Endothelial cell of umbilical vein (primary cell): ENCODE results near the gene SLC6A7. TPM values are rescaled to one million over a fixed set of nuclear protein-coding genes. Genes with fewer than 3 reads are reported as not detected.

Source experiments
- BruUV-seq: library from RNA; stranded (reverse); fragments of 400-500 nt; replicated peaks from 2 replicates; lab custom pipeline; 2021; lab: Mats Ljungman, UMichigan
- CTCF ChIA-PET: fragments of 300-600, 350-600 bp; sonication (Branson Sonifier 250); formaldehyde crosslinking; loops from one replicate; lab custom pipeline; 2021; ENCODE audit warnings: antibody characterized with exemption, inconsistent platforms; lab: Charles Lee
- POLR2A ChIA-PET: fragments of 300-600, 350-600 bp; sonication (Branson Sonifier 250); formaldehyde crosslinking; loops from one replicate; lab custom pipeline; 2021; ENCODE audit warnings: antibody characterized with exemption, inconsistent platforms; lab: Charles Lee
- DNase-seq: peaks from one replicate; pipeline ENCODE4 v3.0.0-alpha.2; 2011; ENCODE audit warnings: low read depth, low spot score
- FAIRE-seq: peaks from 2 replicates; lab custom pipeline; 2011; peaks lifted over from hg19 to GRCh38; lab: Jason Lieb, UNC
- H2AFZ ChIP-seq: 2 replicates; pipeline ENCODE4 v1.6.0; 2012; ENCODE audit warnings: low read depth, low read length, control low read depth, inconsistent platforms
- H3K27ac ChIP-seq: 2 replicates; pipeline ENCODE4 v1.5.1; 2011; ENCODE audit warnings: low read depth, mild to moderate bottlenecking, control low read depth, low read length, moderate library complexity; ENCODE audit not compliant: insufficient read depth
- H3K27me3 ChIP-seq, 2 experiments: 2 replicates each; pipeline versions ENCODE4 v1.6.0 to v1.6.1; 2011; ENCODE audit warnings: low read length in 2 of 2, mixed read lengths in 1 of 2; ENCODE audit not compliant: control insufficient read depth in 2 of 2, insufficient read depth in 2 of 2
- H3K36me3 ChIP-seq, 2 experiments: 2 replicates in 1 of 2; 3 replicates in 1 of 2; pipeline ENCODE4 v1.5.1; 2011; ENCODE audit warnings: low read length in 2 of 2, mild to moderate bottlenecking in 1 of 2, moderate library complexity in 1 of 2; ENCODE audit not compliant: control insufficient read depth in 2 of 2, insufficient read depth in 2 of 2; ENCODE audit errors: extremely low read depth in 1 of 2
- H3K4me1 ChIP-seq: 3 replicates; pipeline ENCODE4 v1.5.1; 2011; ENCODE audit warnings: mild to moderate bottlenecking, low read length; ENCODE audit not compliant: control insufficient read depth, insufficient read depth; ENCODE audit errors: extremely low read depth
- H3K4me2 ChIP-seq: 2 replicates; pipeline ENCODE4 v1.6.1; 2011; ENCODE audit warnings: low read length, control low read depth, mixed read lengths; ENCODE audit not compliant: insufficient read depth
- H3K4me3 ChIP-seq, 3 experiments: fragments of 200-600 bp in 1 of 3; sonication (generic), shearing (Covaris generic) in 1 of 3; replicated peaks in 1 of 3; 2 replicates each; pipeline ENCODE4 v1.5.1; 2011 to 2016; ENCODE audit warnings: control low read depth in 3 of 3, low read length in 3 of 3, mild to moderate bottlenecking in 2 of 3, inconsistent platforms in 1 of 3, low read depth in 1 of 3, moderate library complexity in 1 of 3; ENCODE audit not compliant: insufficient read depth in 1 of 3
- H3K79me2 ChIP-seq: 2 replicates; pipeline ENCODE4 v1.6.0; 2012; ENCODE audit warnings: low read length, inconsistent platforms; ENCODE audit not compliant: control insufficient read depth, insufficient read depth
- H3K9ac ChIP-seq: replicated peaks from 2 replicates; pipeline ENCODE3; 2011; ENCODE audit warnings: low read length, control low read depth; ENCODE audit not compliant: insufficient read depth; ENCODE audit errors: extremely low read depth
- H3K9me1 ChIP-seq: replicated peaks from 3 replicates; pipeline ENCODE4 v1.6.0; 2011; ENCODE audit warnings: mild to moderate bottlenecking, low read length; ENCODE audit not compliant: control insufficient read depth, insufficient read depth; ENCODE audit errors: extremely low read depth
- H3K9me3 ChIP-seq: replicated peaks from 2 replicates; pipeline ENCODE4 v1.5.1; 2012; ENCODE audit warnings: low read length, inconsistent platforms; ENCODE audit not compliant: control insufficient read depth, insufficient read depth
- H4K20me1 ChIP-seq: replicated peaks from 2 replicates; pipeline ENCODE3; 2011; ENCODE audit warnings: mild to moderate bottlenecking, low read length; ENCODE audit not compliant: control insufficient read depth, insufficient read depth; ENCODE audit errors: extremely low read depth
- CTCF ChIP-seq, 2 donors: IDR thresholded peaks; 1 replicate in 1 of 2; 2 replicates in 1 of 2; pipeline ENCODE4 v1.5.1; 2011; ENCODE audit warnings: low read length in 2 of 2, mild to moderate bottlenecking in 2 of 2, moderate library complexity in 2 of 2, control low read depth in 1 of 2, inconsistent platforms in 1 of 2, low read depth in 1 of 2; ENCODE audit not compliant: insufficient read depth in 1 of 2; ENCODE audit errors: extremely low read depth in 1 of 2
- EZH2 ChIP-seq: IDR thresholded peaks from 2 replicates; pipeline ENCODE4 v1.6.1; 2012; ENCODE audit warnings: borderline replicate concordance, low read depth, mild to moderate bottlenecking, moderate library complexity, low read length, inconsistent platforms; ENCODE audit not compliant: severe bottlenecking
- FOS ChIP-seq: IDR thresholded peaks from 2 replicates; pipeline ENCODE4 v1.6.1; 2011; ENCODE audit warnings: mild to moderate bottlenecking, low read length, moderate library complexity, borderline replicate concordance; ENCODE audit not compliant: insufficient read depth
- GATA2 ChIP-seq: IDR thresholded peaks from 2 replicates; pipeline ENCODE4 v1.7.0; 2011; ENCODE audit warnings: low read depth, mild to moderate bottlenecking, moderate library complexity, mixed read lengths, low read length; ENCODE audit not compliant: insufficient read length, insufficient read depth
- JUN ChIP-seq: IDR thresholded peaks from 2 replicates; pipeline ENCODE4 v1.6.1; 2011; ENCODE audit warnings: borderline replicate concordance, low read depth; ENCODE audit not compliant: insufficient read length, insufficient read depth
- MAX ChIP-seq: IDR thresholded peaks from 2 replicates; pipeline ENCODE4 v1.6.1; 2011; ENCODE audit not compliant: insufficient read depth, insufficient read length
- MYC ChIP-seq: IDR thresholded peaks from one replicate; pipeline ENCODE4 v1.6.1; 2011; ENCODE audit warnings: mild to moderate bottlenecking, low read depth, low read length
- POLR2A ChIP-seq: IDR thresholded peaks from 2 replicates; pipeline ENCODE4 v1.6.1; 2012; ENCODE audit warnings: low read depth, mild to moderate bottlenecking, control low read depth, low read length
- POLR2AphosphoS5 ChIP-seq: IDR thresholded peaks from 2 replicates; pipeline ENCODE4 v1.6.1; 2012; ENCODE audit warnings: low read depth, mild to moderate bottlenecking, control low read depth, low read length, moderate library complexity; ENCODE audit not compliant: insufficient read depth
- dilution Hi-C: fragments of 300-500 bp; cut with MboI; formaldehyde crosslinking; loops from one replicate; pipeline ENCODE4 v1.15.0; 2019; ENCODE audit warnings: low sequenced_read_pairs; ENCODE audit not compliant: extremely low pct_ligation_motif_present
- intact Hi-C: fragments of 100-400 bp; cut with micrococcal nuclease; formaldehyde crosslinking; loops from one replicate; pipeline ENCODE4 v1.10.0; 2022
- polyA plus RNA-seq, 4 experiments: library from polyadenylated mRNA; depleted of rRNA in 3 of 4; stranded (reverse) in 3 of 4; unstranded in 1 of 4; fragments of >200 nt; gene quantifications; 2 replicates each; pipeline versions ENCODE4 v1.2.1 to v1.2.3, GENCODE V29; 2011 to 2012; ENCODE audit warnings: missing spikeins in 1 of 4
- total RNA-seq: library from RNA; stranded (reverse); gene quantifications from 2 replicates; pipeline ENCODE4 v1.2.3, GENCODE V29; 2021

The SLC6A7 gene
- total and polyA plus RNA-seq, 2 donors (not counting 3 experiments of a cell fraction or from before 2014, with no cell fraction given) = not detected

DNA sequence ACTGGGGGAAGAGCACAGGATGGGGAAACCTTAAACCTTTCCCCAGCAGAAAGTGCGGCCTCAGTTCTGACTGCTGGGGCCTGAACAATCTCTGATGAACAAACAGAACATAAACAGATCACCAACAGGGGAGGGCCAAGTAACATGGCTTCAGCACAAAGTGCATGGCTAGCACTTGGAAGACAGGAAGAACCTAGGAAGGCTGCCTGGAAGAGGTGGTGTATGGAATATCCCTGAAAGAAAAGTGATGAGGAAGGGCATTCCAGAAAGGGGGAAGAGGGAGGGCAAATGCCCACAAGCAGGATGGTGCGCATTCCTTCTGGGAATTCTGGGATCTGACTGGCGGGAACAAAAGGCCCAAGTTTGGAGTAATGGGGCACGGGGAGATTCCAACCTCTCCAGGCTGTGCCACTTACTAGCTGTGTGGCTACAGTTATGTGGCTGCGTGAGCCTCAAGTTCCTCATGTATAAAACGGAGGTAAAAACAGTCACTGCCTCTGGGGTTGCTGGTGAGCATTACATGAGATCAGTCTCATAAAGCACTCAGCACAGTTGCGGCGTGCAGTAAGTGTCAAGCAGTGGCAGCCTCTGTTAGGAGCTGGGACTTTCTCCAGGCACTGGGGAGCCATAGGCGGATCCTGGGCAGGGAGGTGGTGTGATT lies 35.8 kb upstream of the SLC6A7 start:
- peaks cover 0 to 7% of the 10 kb centered on the region in 2 experiments for H3K27me3 ChIP-seq
- no peak overlapping the region for H3K9ac ChIP-seq
- BruUV-seq = no TSS peak
- H4K20me1 ChIP-seq = no peaks in the 10 kb centered on the region
- intact Hi-C loops = no loop called here
- H3K4me2 ChIP-seq = no peak overlapping the region
- dilution Hi-C loops = no loop called here
- H3K27ac ChIP-seq = no peak overlapping the region
- CTCF ChIA-PET = interaction anchor here (0.7 kb wide), 1 partner anchor 22 kb away, joined by 3 read pairs; no protein-coding TSS in a partner anchor
- H3K9me1 ChIP-seq = no peaks in the 10 kb centered on the region
- no peak overlapping the region for H2AFZ ChIP-seq
- no peaks in the 10 kb centered on the region for H3K79me2 ChIP-seq
- POLR2A ChIA-PET = no interaction called here
- TF ChIP-seq POLR2A (no peak), EZH2 (no peak), POLR2AphosphoS5 (no peak), MYC (no peak), GATA2 (no peak), FOS (no peak), CTCF (IDR thresholded peaks at IDR 0.05; ENCODE audit: extremely low read depth in 1 of 2, insufficient read depth in 1 of 2, low read depth in 1 of 2, low read length in 2 of 2) (no peak), MAX (no peak), JUN (no peak)
- no peaks in the 10 kb centered on the region for H3K36me3 ChIP-seq
- no peak for DNase-seq
- FAIRE-seq = no peak
- no peaks in the 10 kb centered on the region for H3K9me3 ChIP-seq
- peaks cover 5% of the 10 kb centered on the region for H3K4me1 ChIP-seq
- H3K4me3 ChIP-seq = no peak overlapping the region
